GM21619 (cell line): ENCODE data around the gene FAM13C.

ENCODE experiments used
- ATAC-seq: cut with Tn5 transposase; IDR thresholded peaks from one replicate; pipeline ENCODE4 v1.9.1; 2021; ENCODE audit not compliant: unreplicated experiment

The FAM13C gene

GRCh38 chr10:59319854-59320253, 42.5 kb downstream of the FAM13C start:
- ATAC-seq, result no peak

GRCh38 chr10:59317066-59317465, 45.3 kb downstream of the FAM13C start:
- ATAC-seq, result no peak

- ATAC-seq, result no peak
Measured at GRCh38 chr10:59315465-59315864, 46.9 kb downstream of the FAM13C start.

GRCh38 chr10:59314268-59314667, 48.1 kb downstream of the FAM13C start:
- no peak for ATAC-seq

- no peak for ATAC-seq
Measured at GRCh38 chr10:59312247-59312646, 50.1 kb downstream of the FAM13C start.

- no peak for ATAC-seq
Measured at GRCh38 chr10:59311025-59311424, 51.3 kb downstream of the FAM13C start.

- ATAC-seq, result no peak
Measured at GRCh38 chr10:59310324-59310914, 51.9 kb downstream of the FAM13C start.

GRCh38 chr10:59304521-59305097, 57.7 kb downstream of the FAM13C start:
- no peak for ATAC-seq

- ATAC-seq, result no peak
Measured at GRCh38 chr10:59303018-59303417, 59.3 kb downstream of the FAM13C start.

- no peak for ATAC-seq
Measured at GRCh38 chr10:59302381-59302780, 60.0 kb downstream of the FAM13C start.

- ATAC-seq, result no peak
Measured at GRCh38 chr10:59301067-59301754, 61.1 kb downstream of the FAM13C start.

- ATAC-seq, result no peak
Measured at GRCh38 chr10:59300386-59300785, 62.0 kb downstream of the FAM13C start.

GRCh38 chr10:59299933-59300332, 62.4 kb downstream of the FAM13C start:
- ATAC-seq, result no peak

GRCh38 chr10:59290448-59290847, 71.9 kb downstream of the FAM13C start:
- no peak for ATAC-seq

GRCh38 chr10:59289853-59290252, 72.5 kb downstream of the FAM13C start:
- ATAC-seq, result no peak

- no peak for ATAC-seq
Measured at GRCh38 chr10:59287587-59288255, 74.6 kb downstream of the FAM13C start.

- no peak for ATAC-seq
Measured at GRCh38 chr10:59285848-59286247, 76.5 kb downstream of the FAM13C start.

GRCh38 chr10:59285073-59285472, 77.3 kb downstream of the FAM13C start:
- ATAC-seq, result no peak

GRCh38 chr10:59284118-59284975, 78.0 kb downstream of the FAM13C start:
- ATAC-seq, result no peak

GRCh38 chr10:59283456-59284091, 78.8 kb downstream of the FAM13C start:
- ATAC-seq, result no peak

- no peak for ATAC-seq
Measured at GRCh38 chr10:59281861-59282260, 80.5 kb downstream of the FAM13C start.
